Tibial artery (tissue), 4 donors: ENCODE data around the gene STRADB.
"Not testable (repeated sequence)": the region's sequence is repeated elsewhere in the genome, so short reads cannot be mapped to it uniquely, and the experiment has no call there.

Experiments used
- DNase-seq, 2 donors: peaks; one replicate each; pipeline ENCODE4 v3.0.0-alpha.2; 2019
- H3K27ac ChIP-seq, 2 donors: fragments of 200-600 bp; sonication (generic) in 1 of 2; 1 replicate in 1 of 2; 2 replicates in 1 of 2; pipeline ENCODE4 v1.5.1; 2018 to 2019; ENCODE audit warnings: mild to moderate bottlenecking in 1 of 2
- H3K27me3 ChIP-seq, 2 donors: fragments of 200-600 bp; sonication (generic) in 1 of 2; one replicate each; pipeline versions ENCODE4 v1.5.1 to v1.6.0; 2016 to 2019
- H3K36me3 ChIP-seq, 3 donors: fragments of 200-600 bp; sonication (generic) in 2 of 3; one replicate each; pipeline ENCODE4 v1.5.1; 2016 to 2019; ENCODE audit warnings: mild to moderate bottlenecking in 2 of 3
- H3K4me1 ChIP-seq, 4 donors: fragments of 200-600 bp; sonication (generic) in 2 of 4; 1 replicate in 3 of 4; 2 replicates in 1 of 4; pipeline ENCODE4 v1.5.1; 2016 to 2019
- H3K4me3 ChIP-seq, 2 donors: fragments of 200-600 bp; sonication (generic) in 1 of 2; 1 replicate in 1 of 2; 2 replicates in 1 of 2; pipeline ENCODE4 v1.5.1; 2018 to 2019; ENCODE audit warnings: mild to moderate bottlenecking in 2 of 2
- H3K9me3 ChIP-seq, 3 donors: fragments of 200-600 bp; sonication (generic) in 1 of 3; one replicate each; pipeline ENCODE4 v1.5.1; 2016 to 2019
- CTCF ChIP-seq, 2 experiments: fragments of 200-600 bp in 1 of 2; fragments of 450-650 bp in 1 of 2; IDR thresholded peaks; one replicate each; pipeline ENCODE4 v1.5.1; 2017 to 2019; ENCODE audit warnings: antibody characterized with exemption in 2 of 2, mild to moderate bottlenecking in 1 of 2, moderate library complexity in 1 of 2
- intact Hi-C: fragments of 100-400 bp; cut with DNase I; formaldehyde crosslinking; loops from one replicate; pipeline ENCODE4 v1.15.0; 2023; ENCODE audit warnings: low total_unique reads

The STRADB gene

GRCh38 chr2:201432038-201432620, 19.4 kb upstream of the STRADB start:
- H3K9me3 ChIP-seq: no peaks in the 10 kb centered on the region

GRCh38 chr2:201432621-201433393, 18.7 kb upstream of the STRADB start:
- Histone ChIP-seq H3K9me3 (no peaks in the 10 kb centered on the region), H3K27ac (peak overlapping the region; percentile 43 to 52), H3K4me1 (peaks cover 0 to 33% (median 24%) of the 10 kb centered on the region in 4 donors), H3K36me3 (no peaks in the 10 kb centered on the region), H3K4me3 (no peak overlapping the region), H3K27me3 (no peaks in the 10 kb centered on the region)
- intact Hi-C loops: no loop called here
- TF ChIP-seq CTCF (IDR thresholded peaks at IDR 0.05): no peak
- DNase-seq: no peak

More at GRCh38 chr2:201432038-201432620, 19.4 kb upstream of the STRADB start:
- TF ChIP-seq CTCF (IDR thresholded peaks at IDR 0.05): no peak
- H3K4me3 ChIP-seq: no peak overlapping the region
- intact Hi-C loops: no loop called here
- no peaks in the 10 kb centered on the region for H3K27me3 ChIP-seq
- no peak for DNase-seq
- H3K4me1 ChIP-seq: peaks cover 0 to 33% (median 24%) of the 10 kb centered on the region in 4 donors
- peak overlapping the region; percentile 43 to 52 for H3K27ac ChIP-seq
- no peaks in the 10 kb centered on the region for H3K36me3 ChIP-seq

DNA sequence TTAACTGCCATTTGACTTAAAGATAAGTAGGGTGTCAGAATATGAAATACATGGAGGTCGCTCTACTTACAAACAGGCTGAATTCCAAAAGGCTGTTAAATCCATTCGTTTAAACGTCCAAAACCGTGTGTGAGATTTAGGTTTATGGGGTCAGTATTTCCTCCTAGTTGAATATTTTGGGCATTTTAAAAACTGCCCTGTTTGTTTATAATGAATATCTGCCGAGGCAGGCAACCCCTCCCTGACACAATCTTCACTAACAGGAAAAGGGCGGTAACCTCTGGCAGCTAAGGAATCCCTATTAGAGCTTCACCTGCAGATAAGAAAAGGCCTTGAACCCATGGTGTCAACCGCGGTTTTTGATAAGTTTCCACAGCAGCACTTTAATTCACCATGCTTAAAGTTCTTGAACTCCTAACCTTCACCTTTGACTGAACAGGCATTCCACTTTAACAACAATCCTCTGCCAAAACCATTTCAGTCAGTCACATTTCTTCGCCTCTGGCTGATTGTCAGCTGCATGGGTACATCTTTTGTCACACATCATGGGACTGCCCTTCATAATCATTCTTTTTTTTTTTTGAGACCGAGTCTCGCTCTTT, 18.0 kb upstream of the STRADB start:
- intact Hi-C loops: no loop called here
- H3K4me3 ChIP-seq: no peak overlapping the region
- DNase-seq: no peak

GRCh38 chr2:201436141-201436540, 15.4 kb upstream of the STRADB start:
- intact Hi-C loops: no loop called here
- no peaks in the 10 kb centered on the region for H3K27me3 ChIP-seq
- no peak overlapping the region for H3K27ac ChIP-seq
- DNase-seq: no peak
- H3K9me3 ChIP-seq: no peaks in the 10 kb centered on the region
- peaks cover 0 to 37% (median 24%) of the 10 kb centered on the region in 4 donors for H3K4me1 ChIP-seq
- TF ChIP-seq CTCF (IDR thresholded peaks at IDR 0.05): no peak
- H3K4me3 ChIP-seq: no peak overlapping the region
- no peaks in the 10 kb centered on the region for H3K36me3 ChIP-seq

More for the DNA sequence above, 18.0 kb upstream of the STRADB start:
- H3K36me3 ChIP-seq: no peaks in the 10 kb centered on the region
- H3K4me1 ChIP-seq: peaks cover 0 to 33% (median 24%) of the 10 kb centered on the region in 4 donors
- H3K27ac ChIP-seq: peak overlapping the region; percentile 43 to 52
- H3K27me3 ChIP-seq: no peaks in the 10 kb centered on the region
- no peaks in the 10 kb centered on the region for H3K9me3 ChIP-seq
- TF ChIP-seq CTCF (IDR thresholded peaks at IDR 0.05): no peak

DNA sequence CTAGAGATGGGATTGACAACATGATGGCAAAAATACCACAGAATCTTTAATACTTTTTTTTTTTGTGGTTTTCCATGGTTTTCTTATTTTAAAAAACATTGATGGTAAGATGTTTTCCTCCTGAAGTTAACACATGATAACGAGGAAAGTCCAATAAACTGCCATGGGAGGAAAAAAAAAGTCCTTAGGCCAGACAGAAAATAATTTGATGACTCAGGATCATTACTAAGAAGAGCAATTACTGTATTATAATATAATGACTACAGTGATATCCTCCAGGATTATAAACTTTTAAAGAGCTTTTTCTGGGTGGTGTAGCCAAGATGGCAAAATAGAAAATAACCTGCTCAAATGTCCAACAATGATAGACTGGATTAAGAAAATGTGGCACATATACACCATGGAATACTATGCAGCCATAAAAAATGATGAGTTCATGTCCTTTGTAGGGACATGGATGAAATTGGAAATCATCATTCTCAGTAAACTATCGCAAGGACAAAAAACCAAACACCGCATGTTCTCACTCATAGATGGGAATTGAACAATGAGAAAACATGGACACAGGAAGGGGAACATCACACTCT, 12.1 kb upstream of the STRADB start:
- H3K4me1 ChIP-seq: peaks cover 0 to 16% (median 6%) of the 10 kb centered on the region in 4 donors
- intact Hi-C loops, H3K27me3 ChIP-seq, H3K9me3 ChIP-seq, DNase-seq, H3K36me3 ChIP-seq, H3K4me3 ChIP-seq, H3K27ac ChIP-seq: not testable (repeated sequence)
